ENCODE measurements around the gene COQ8A. TPM values are rescaled to one million over a fixed set of nuclear protein-coding genes. Genes with fewer than 3 reads are reported as not detected.

COQ8A gene
- total and polyA plus RNA-seq, 2 experiments from 2014 or later: 25.2 to 37.4 TPM

- no peak overlapping the region for H3K27ac ChIP-seq (ENCODE audit: low read depth)
- H3K4me2 ChIP-seq: no peak overlapping the region
- peaks cover 6% of the 10 kb centered on the region; the same call in 1 of the 2 replicates for H4K20me1 ChIP-seq (replicated peaks; ENCODE audit: insufficient read depth)
- H3K4me1 Mint-ChIP-seq: peaks cover 19% of the 10 kb centered on the region
- peaks cover 7% of the 10 kb centered on the region for H3K27me3 Mint-ChIP-seq (ENCODE audit: insufficient read depth, low read depth, poor library complexity)
- H3K9me3 Mint-ChIP-seq: peaks cover 20% of the 10 kb centered on the region
- H2AFZ ChIP-seq: no peak overlapping the region
- H3K4me1 ChIP-seq (ENCODE audit: insufficient read depth): no peaks in the 10 kb centered on the region
- H3K36me3 ChIP-seq (ENCODE audit: insufficient read depth): no peaks in the 10 kb centered on the region
- TF ChIP-seq REST (IDR thresholded peaks at IDR 0.05; ENCODE audit: unreplicated experiment) (no peak), JUNB (IDR thresholded peaks at IDR 0.05; ENCODE audit: unreplicated experiment) (no peak), NANOG (IDR thresholded peaks at IDR 0.05; ENCODE audit: borderline replicate concordance) (no peak), ETS1 (IDR thresholded peaks at IDR 0.05) (no peak), ZNF114 (CRISPR knock-in tag; IDR thresholded peaks at IDR 0.05) (no peak), POLR2AphosphoS5 (IDR thresholded peaks at IDR 0.05; ENCODE audit: low read depth) (no peak)
- no peaks in the 10 kb centered on the region for H3K27me3 ChIP-seq (ENCODE audit: insufficient read depth)
- DNase-seq (ENCODE audit: low spot score) (no peak), ATAC-seq (peak; percentile 56)
- H3K4me3 Mint-ChIP-seq: no peak overlapping the region
- H3K36me3 Mint-ChIP-seq (ENCODE audit: low read depth): peaks cover 26% of the 10 kb centered on the region
- H3K27ac Mint-ChIP-seq: no peak overlapping the region
- no peak overlapping the region for H3K4me3 ChIP-seq
- no peaks in the 10 kb centered on the region for H3F3A ChIP-seq (replicated peaks; ENCODE audit: low read depth)
- H3K79me2 ChIP-seq (replicated peaks; ENCODE audit: insufficient read depth): peaks cover 73% of the 10 kb centered on the region
- no peaks in the 10 kb centered on the region for H3K9me2 ChIP-seq (ENCODE audit: insufficient read depth)
Observed at GRCh38 chr1:226950871-226951270, 10.8 kb downstream of the COQ8A start.

- Histone ChIP-seq H2AFZ (no peak overlapping the region), H4K20me1 (replicated peaks; ENCODE audit: insufficient read depth) (peaks cover 6% of the 10 kb centered on the region; the same call in 1 of the 2 replicates), H3K27ac (ENCODE audit: low read depth) (no peak overlapping the region), H3K4me1 (ENCODE audit: insufficient read depth) (no peaks in the 10 kb centered on the region), H3K4me3 (no peak overlapping the region), H3K27me3 (ENCODE audit: insufficient read depth) (no peaks in the 10 kb centered on the region), H3K4me2 (no peak overlapping the region), H3K36me3 (ENCODE audit: insufficient read depth) (no peaks in the 10 kb centered on the region), H3K79me2 (replicated peaks; ENCODE audit: insufficient read depth) (peaks cover 67% of the 10 kb centered on the region), H3F3A (replicated peaks; ENCODE audit: low read depth) (no peaks in the 10 kb centered on the region), H3K9me2 (ENCODE audit: insufficient read depth) (no peaks in the 10 kb centered on the region)
- Mint-ChIP-seq H3K9me3 (peaks cover 24% of the 10 kb centered on the region), H3K27me3 (ENCODE audit: insufficient read depth, low read depth, poor library complexity) (peaks cover 7% of the 10 kb centered on the region), H3K27ac (peak overlapping the region; percentile 60; the same call in 1 of the 2 replicates), H3K4me3 (no peak overlapping the region), H3K36me3 (ENCODE audit: low read depth) (peaks cover 27% of the 10 kb centered on the region), H3K4me1 (peaks cover 16% of the 10 kb centered on the region)
- ATAC-seq (no peak), DNase-seq (ENCODE audit: low spot score) (no peak)
- TF ChIP-seq EZH2 (IDR thresholded peaks at IDR 0.05; ENCODE audit: low read depth, unreplicated experiment) (no peak), NANOG (IDR thresholded peaks at IDR 0.05; ENCODE audit: borderline replicate concordance) (no peak), ZNF462 (CRISPR knock-in tag; IDR thresholded peaks at IDR 0.05) (no peak)
Observed at GRCh38 chr1:226951286-226952117, 11.4 kb downstream of the COQ8A start.
